Transverse colon (tissue), 4 donors: ENCODE measurements around the gene TXLNB.

Source experiments
- EP300 ChIP-seq: sonication (generic); formaldehyde crosslinking; IDR thresholded peaks from one replicate; pipeline ENCODE4 v1.6.1; 2017; ENCODE audit warnings: antibody characterized with exemption, low read depth
- POLR2A ChIP-seq: fragments of 450-650 bp; IDR thresholded peaks from one replicate; pipeline ENCODE4 v1.6.1; 2016; ENCODE audit warnings: antibody characterized with exemption, mild to moderate bottlenecking, moderate library complexity
- POLR2AphosphoS5 ChIP-seq, 3 donors: sonication (generic); formaldehyde crosslinking; IDR thresholded peaks; one replicate each; pipeline ENCODE4 v1.6.1; 2016; ENCODE audit warnings: antibody characterized with exemption in 3 of 3
- TF ChIP-seq, protein P1 (sequence below), 5 experiments: fragments of 200-600 bp in 3 of 5; fragments of 450-650 bp in 2 of 5; sonication (generic) in 3 of 5; IDR thresholded peaks; 1 replicate in 2 of 5; 2 replicates in 3 of 5; pipeline ENCODE4 v1.5.1; 2016 to 2017; ENCODE audit warnings: antibody characterized with exemption in 5 of 5, inconsistent platforms in 3 of 5, mild to moderate bottlenecking in 2 of 5, moderate library complexity in 1 of 5

DNA sequence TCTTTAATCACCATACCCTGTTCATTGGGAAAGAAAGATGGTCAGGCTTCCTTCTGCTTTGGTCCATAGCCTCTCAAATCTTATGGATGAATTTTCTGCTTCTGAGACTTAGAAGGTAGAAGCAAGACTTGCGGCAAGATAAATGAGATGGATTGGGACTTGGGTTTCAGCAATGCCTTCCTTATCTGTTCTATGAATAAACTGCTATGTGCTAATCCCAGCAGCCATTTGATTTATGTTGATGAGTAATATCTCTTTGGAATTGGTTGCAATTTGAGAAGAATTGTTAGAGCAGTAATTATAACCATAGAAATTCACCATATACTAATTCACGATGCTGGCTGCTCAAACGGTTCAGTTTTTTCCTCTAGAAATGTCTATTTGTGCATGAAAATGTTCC is 48.3 kb downstream of the TXLNB start:
- TF ChIP-seq POLR2A (no peak), POLR2AphosphoS5 (IDR thresholded peaks at IDR 0.05) (no peak), EP300 (no peak)
- TF ChIP-seq, protein P1, sequence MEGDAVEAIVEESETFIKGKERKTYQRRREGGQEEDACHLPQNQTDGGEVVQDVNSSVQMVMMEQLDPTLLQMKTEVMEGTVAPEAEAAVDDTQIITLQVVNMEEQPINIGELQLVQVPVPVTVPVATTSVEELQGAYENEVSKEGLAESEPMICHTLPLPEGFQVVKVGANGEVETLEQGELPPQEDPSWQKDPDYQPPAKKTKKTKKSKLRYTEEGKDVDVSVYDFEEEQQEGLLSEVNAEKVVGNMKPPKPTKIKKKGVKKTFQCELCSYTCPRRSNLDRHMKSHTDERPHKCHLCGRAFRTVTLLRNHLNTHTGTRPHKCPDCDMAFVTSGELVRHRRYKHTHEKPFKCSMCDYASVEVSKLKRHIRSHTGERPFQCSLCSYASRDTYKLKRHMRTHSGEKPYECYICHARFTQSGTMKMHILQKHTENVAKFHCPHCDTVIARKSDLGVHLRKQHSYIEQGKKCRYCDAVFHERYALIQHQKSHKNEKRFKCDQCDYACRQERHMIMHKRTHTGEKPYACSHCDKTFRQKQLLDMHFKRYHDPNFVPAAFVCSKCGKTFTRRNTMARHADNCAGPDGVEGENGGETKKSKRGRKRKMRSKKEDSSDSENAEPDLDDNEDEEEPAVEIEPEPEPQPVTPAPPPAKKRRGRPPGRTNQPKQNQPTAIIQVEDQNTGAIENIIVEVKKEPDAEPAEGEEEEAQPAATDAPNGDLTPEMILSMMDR (IDR thresholded peaks at IDR 0.05) = no peak
